Skeletal muscle satellite cell (primary cell): ENCODE data around the gene RAB43.
"Not testable (repeated sequence)": the region's sequence is repeated elsewhere in the genome, so short reads cannot be mapped to it uniquely, and the experiment has no call there.

Experiments used
- H3K27me3 ChIP-seq: 2 replicates; pipeline ENCODE4 v1.7.0; 2013; ENCODE audit warnings: low read length; ENCODE audit not compliant: control insufficient read depth, insufficient read depth
- H3K36me3 ChIP-seq: 2 replicates; pipeline ENCODE4 v1.7.0; 2013; ENCODE audit warnings: mild to moderate bottlenecking, control low read depth, low read length; ENCODE audit not compliant: insufficient read depth
- H3K4me1 ChIP-seq: 2 replicates; pipeline ENCODE4 v1.7.0; 2013; ENCODE audit warnings: low read length; ENCODE audit not compliant: control insufficient read depth, insufficient read depth
- H3K4me2 ChIP-seq: 2 replicates; pipeline ENCODE4 v1.7.0; 2013; ENCODE audit warnings: mild to moderate bottlenecking, low read length
- H3K4me3 ChIP-seq: 2 replicates; pipeline ENCODE4 v1.7.0; 2013; ENCODE audit warnings: low read length
- H3K9ac ChIP-seq: 2 replicates; pipeline ENCODE4 v1.7.0; 2013; ENCODE audit warnings: mild to moderate bottlenecking, low read depth, low read length, moderate library complexity
- H3K9me3 ChIP-seq: replicated peaks from 2 replicates; pipeline ENCODE4 v1.7.0; 2013; ENCODE audit warnings: mild to moderate bottlenecking, control low read depth, low read length

RAB43 gene

GRCh38 chr3:129085165-129085715 is 36.4 kb downstream of the RAB43 start:
- H3K9me3 ChIP-seq = no peaks in the 10 kb centered on the region
- no peaks in the 10 kb centered on the region for H3K27me3 ChIP-seq
- H3K4me2 ChIP-seq = no peak overlapping the region
- H3K4me3 ChIP-seq = no peak overlapping the region
- no peak overlapping the region for H3K9ac ChIP-seq
- H3K4me1 ChIP-seq = peaks cover 4% of the 10 kb centered on the region
- no peaks in the 10 kb centered on the region for H3K36me3 ChIP-seq

- Histone ChIP-seq H3K9ac (no peak overlapping the region), H3K27me3 (peaks cover 4% of the 10 kb centered on the region), H3K36me3 (no peaks in the 10 kb centered on the region), H3K4me3 (no peak overlapping the region), H3K4me1 (peaks cover 4% of the 10 kb centered on the region), H3K9me3 (no peaks in the 10 kb centered on the region), H3K4me2 (no peak overlapping the region)
Observed at GRCh38 chr3:129084501-129084900, 37.1 kb downstream of the RAB43 start.

GRCh38 chr3:129082026-129082425 is 39.6 kb downstream of the RAB43 start:
- no peaks in the 10 kb centered on the region for H3K9me3 ChIP-seq
- peaks cover under 1% of the 10 kb centered on the region for H3K4me1 ChIP-seq
- no peak overlapping the region for H3K4me3 ChIP-seq
- no peaks in the 10 kb centered on the region for H3K36me3 ChIP-seq
- no peak overlapping the region for H3K9ac ChIP-seq
- peaks cover 4% of the 10 kb centered on the region for H3K27me3 ChIP-seq
- H3K4me2 ChIP-seq = no peak overlapping the region

GRCh38 chr3:129081503-129081902 is 40.1 kb downstream of the RAB43 start:
- peaks cover 4% of the 10 kb centered on the region for H3K27me3 ChIP-seq
- H3K36me3 ChIP-seq = no peaks in the 10 kb centered on the region
- no peak overlapping the region for H3K4me3 ChIP-seq
- H3K4me2 ChIP-seq = no peak overlapping the region
- H3K9me3 ChIP-seq = no peaks in the 10 kb centered on the region
- no peaks in the 10 kb centered on the region for H3K4me1 ChIP-seq
- H3K9ac ChIP-seq = no peak overlapping the region

GRCh38 chr3:129078510-129078909 is 43.1 kb downstream of the RAB43 start:
- Histone ChIP-seq H3K4me1 (no peaks in the 10 kb centered on the region), H3K4me3 (no peak overlapping the region), H3K4me2 (no peak overlapping the region), H3K27me3 (peaks cover 4% of the 10 kb centered on the region), H3K36me3 (no peaks in the 10 kb centered on the region), H3K9me3 (no peaks in the 10 kb centered on the region), H3K9ac (no peak overlapping the region)

- H3K36me3 ChIP-seq = no peaks in the 10 kb centered on the region
- no peaks in the 10 kb centered on the region for H3K9me3 ChIP-seq
- no peak overlapping the region for H3K9ac ChIP-seq
- no peaks in the 10 kb centered on the region for H3K4me1 ChIP-seq
- no peak overlapping the region for H3K4me2 ChIP-seq
- H3K27me3 ChIP-seq = peaks cover 4% of the 10 kb centered on the region
- H3K4me3 ChIP-seq = no peak overlapping the region
Observed at GRCh38 chr3:129077222-129077621, 44.4 kb downstream of the RAB43 start.

- H3K9me3 ChIP-seq = no peaks in the 10 kb centered on the region
- no peak overlapping the region for H3K4me2 ChIP-seq
- H3K9ac ChIP-seq = no peak overlapping the region
- H3K27me3 ChIP-seq = peaks cover 24% of the 10 kb centered on the region
- no peak overlapping the region for H3K4me3 ChIP-seq
- H3K36me3 ChIP-seq = no peaks in the 10 kb centered on the region
- H3K4me1 ChIP-seq = no peaks in the 10 kb centered on the region
Observed at GRCh38 chr3:129070086-129070885, 51.3 kb downstream of the RAB43 start.

- not testable (repeated sequence) for H3K4me3 ChIP-seq, H3K4me1 ChIP-seq, H3K36me3 ChIP-seq, H3K9ac ChIP-seq, H3K9me3 ChIP-seq, H3K4me2 ChIP-seq
- peaks cover 27% of the 10 kb centered on the region for H3K27me3 ChIP-seq
Observed at GRCh38 chr3:129069313-129070085, 52.1 kb downstream of the RAB43 start.

GRCh38 chr3:129068291-129068886 is 53.2 kb downstream of the RAB43 start:
- Histone ChIP-seq H3K4me1 (no peaks in the 10 kb centered on the region), H3K27me3 (peaks cover 27% of the 10 kb centered on the region), H3K9ac (no peak overlapping the region), H3K36me3 (no peaks in the 10 kb centered on the region), H3K4me2 (peak overlapping the region; percentile 69), H3K4me3 (peak overlapping the region; percentile 47), H3K9me3 (no peaks in the 10 kb centered on the region)

GRCh38 chr3:129067719-129068118 is 53.9 kb downstream of the RAB43 start:
- H3K36me3 ChIP-seq, H3K4me3 ChIP-seq, H3K9ac ChIP-seq, H3K9me3 ChIP-seq, H3K4me2 ChIP-seq, H3K4me1 ChIP-seq: not testable (repeated sequence)
- H3K27me3 ChIP-seq = peaks cover 29% of the 10 kb centered on the region

GRCh38 chr3:129065720-129066073 is 55.9 kb downstream of the RAB43 start:
- Histone ChIP-seq H3K4me3 (no peak overlapping the region), H3K4me1 (no peaks in the 10 kb centered on the region), H3K9me3 (no peaks in the 10 kb centered on the region), H3K9ac (no peak overlapping the region), H3K27me3 (peaks cover 26% of the 10 kb centered on the region), H3K36me3 (no peaks in the 10 kb centered on the region), H3K4me2 (no peak overlapping the region)
